Measurements from ENCODE around the gene CELF4.

Gene CELF4

GRCh38 chr18:37487400-37487867, 78.2 kb downstream of the CELF4 start:
- H3K36me3 ChIP-seq (ENCODE audit: control insufficient read depth, insufficient read depth, low read length), result no peaks in the 10 kb centered on the region
- no peak for TF ChIP-seq CTCF (IDR thresholded peaks at IDR 0.05)

DNA sequence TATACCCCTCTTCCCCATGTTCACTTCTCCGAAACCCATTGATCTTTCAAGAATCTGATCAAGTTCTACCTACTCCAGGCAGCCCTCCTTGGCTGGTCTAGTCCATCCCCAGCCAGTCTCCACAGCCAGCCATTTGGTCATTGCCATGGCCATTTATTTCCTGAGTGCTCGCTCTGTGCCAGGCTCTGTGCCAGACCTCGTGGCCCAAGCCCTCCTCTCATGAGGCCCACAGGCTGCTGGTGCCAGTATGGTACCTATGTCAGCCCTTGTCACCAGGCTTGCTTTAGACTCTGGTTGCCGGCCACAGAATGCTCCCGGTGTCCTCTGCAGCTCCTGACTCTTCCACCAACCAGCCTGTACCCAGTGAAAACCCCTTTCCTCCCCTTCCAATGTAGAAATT, 78.8 kb downstream of the CELF4 start:
- Histone ChIP-seq H3K27ac (no peak overlapping the region), H3K9me3 (ENCODE audit: control insufficient read depth, low read length) (no peaks in the 10 kb centered on the region), H3K79me2 (no peaks in the 10 kb centered on the region), H3K27me3 (ENCODE audit: control insufficient read depth, insufficient read depth, low read length) (peaks cover 5% of the 10 kb centered on the region), H3K36me3 (ENCODE audit: control insufficient read depth, insufficient read depth, low read length) (no peaks in the 10 kb centered on the region), H3K4me1 (peaks cover 4% of the 10 kb centered on the region), H2AFZ (no peak overlapping the region), H3K9ac (no peak overlapping the region), H3K4me3 (ENCODE audit: low read depth, low read length) (no peak overlapping the region), H3K4me2 (ENCODE audit: low read length) (no peak overlapping the region)
- TF ChIP-seq CTCF (IDR thresholded peaks at IDR 0.05), result no peak

More at GRCh38 chr18:37487400-37487867, 78.2 kb downstream of the CELF4 start:
- Histone ChIP-seq H2AFZ (no peak overlapping the region), H3K9me3 (ENCODE audit: control insufficient read depth, low read length) (no peaks in the 10 kb centered on the region), H3K27me3 (ENCODE audit: control insufficient read depth, insufficient read depth, low read length) (peaks cover 5% of the 10 kb centered on the region), H3K79me2 (no peaks in the 10 kb centered on the region), H3K9ac (no peak overlapping the region), H3K4me2 (ENCODE audit: low read length) (no peak overlapping the region), H3K4me3 (ENCODE audit: low read depth, low read length) (no peak overlapping the region), H3K27ac (no peak overlapping the region), H3K4me1 (peaks cover 4% of the 10 kb centered on the region)

DNA sequence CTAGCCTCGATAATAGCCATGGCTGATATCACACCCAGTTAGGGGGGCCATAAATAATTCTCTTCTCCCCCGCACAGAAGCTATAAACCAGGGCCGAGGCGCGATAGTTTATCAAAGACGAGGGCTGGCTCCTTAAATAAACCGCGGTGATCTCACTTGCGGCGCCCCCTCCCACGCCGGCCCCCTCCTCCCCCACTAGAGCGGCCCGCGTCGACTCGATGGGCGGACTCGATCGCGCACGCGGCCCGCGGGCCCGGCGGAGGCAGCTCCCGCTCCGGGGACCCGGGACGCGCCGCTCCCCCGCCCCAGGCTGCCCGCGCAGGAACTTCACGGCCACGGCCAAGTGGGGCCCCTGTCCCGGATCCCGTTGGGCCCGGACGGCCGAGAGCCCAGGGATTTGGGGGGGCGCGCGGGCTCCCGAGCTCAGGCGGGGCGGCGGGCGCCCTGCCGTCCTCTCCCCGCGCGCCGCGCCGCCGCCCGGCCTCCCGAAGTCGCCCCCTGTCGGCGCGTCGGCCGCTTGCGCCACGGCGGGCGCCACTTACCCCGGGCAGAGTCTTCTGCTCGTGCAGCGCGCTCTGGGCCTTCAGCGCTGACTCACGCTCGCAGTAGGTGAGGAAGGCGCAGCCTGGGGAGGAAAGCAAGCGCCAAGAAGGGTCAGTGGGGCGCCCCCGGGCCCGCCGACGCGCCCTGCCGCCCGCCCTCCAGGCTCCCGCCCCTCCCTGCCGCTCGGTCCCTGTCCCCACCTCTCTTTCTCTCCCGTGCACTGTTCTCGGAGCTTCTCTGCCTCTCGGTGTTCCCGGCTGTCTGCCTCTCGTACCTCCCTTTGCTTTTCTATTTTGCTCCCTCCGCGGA, 80.4 kb downstream of the CELF4 start:
- peak overlapping the region; percentile 57 for H2AFZ ChIP-seq
- H3K79me2 ChIP-seq, result no peaks in the 10 kb centered on the region
- TF ChIP-seq CTCF (IDR thresholded peaks at IDR 0.05), result peak; percentile 32
- H3K9ac ChIP-seq, result no peak overlapping the region
- no peaks in the 10 kb centered on the region for H3K9me3 ChIP-seq (ENCODE audit: control insufficient read depth, low read length)
- H3K4me3 ChIP-seq (ENCODE audit: low read depth, low read length), result no peak overlapping the region
- H3K36me3 ChIP-seq (ENCODE audit: control insufficient read depth, insufficient read depth, low read length), result no peaks in the 10 kb centered on the region
- H3K27ac ChIP-seq, result no peak overlapping the region
- peaks cover 4% of the 10 kb centered on the region for H3K4me1 ChIP-seq
- no peak overlapping the region for H3K4me2 ChIP-seq (ENCODE audit: low read length)
- peaks cover 5% of the 10 kb centered on the region for H3K27me3 ChIP-seq (ENCODE audit: control insufficient read depth, insufficient read depth, low read length)

DNA sequence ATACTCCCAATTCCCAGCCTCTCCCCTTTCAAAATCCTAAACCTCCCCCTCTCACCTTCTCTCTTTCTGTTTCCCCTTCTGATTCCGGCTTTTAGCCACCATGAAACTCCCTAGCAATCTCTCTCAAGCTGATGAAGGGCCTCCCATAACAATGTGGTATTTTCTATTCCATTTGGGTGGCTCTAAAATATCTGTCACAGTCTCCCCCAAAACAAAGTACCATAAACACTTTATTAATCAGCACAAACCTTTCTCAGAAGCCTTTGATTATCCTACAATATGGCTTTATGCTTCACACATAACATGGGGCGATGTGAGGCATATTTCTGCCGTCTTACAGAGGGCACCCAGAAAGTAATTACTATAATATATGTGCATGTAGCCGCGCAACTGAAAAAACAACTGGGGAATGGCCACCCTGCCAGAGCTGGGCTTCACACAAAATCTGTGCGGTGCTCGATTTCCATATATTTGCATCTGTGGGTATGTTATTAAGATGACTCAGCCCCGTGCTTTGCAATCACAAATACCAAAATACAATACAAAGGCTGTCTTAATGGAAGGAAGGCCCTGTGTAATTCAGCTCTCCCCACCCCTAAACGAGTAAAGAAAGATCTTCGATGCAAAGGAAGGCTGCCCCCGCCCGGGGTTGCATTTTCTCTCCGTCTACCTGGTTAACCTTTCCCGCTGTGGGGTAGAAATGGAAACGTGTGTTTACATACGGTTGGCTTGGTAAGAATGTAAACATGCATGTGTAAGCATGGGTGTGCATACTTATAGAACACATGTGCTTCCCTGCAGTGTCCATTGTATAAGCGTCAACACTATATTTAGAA, 81.4 kb downstream of the CELF4 start:
- Histone ChIP-seq H3K9ac (no peak overlapping the region), H3K4me3 (ENCODE audit: low read depth, low read length) (no peak overlapping the region), H3K36me3 (ENCODE audit: control insufficient read depth, insufficient read depth, low read length) (no peaks in the 10 kb centered on the region), H3K9me3 (ENCODE audit: control insufficient read depth, low read length) (no peaks in the 10 kb centered on the region), H3K79me2 (no peaks in the 10 kb centered on the region), H3K4me1 (peaks cover 4% of the 10 kb centered on the region), H3K27me3 (ENCODE audit: control insufficient read depth, insufficient read depth, low read length) (peaks cover 5% of the 10 kb centered on the region), H3K27ac (no peak overlapping the region), H3K4me2 (ENCODE audit: low read length) (no peak overlapping the region), H2AFZ (no peak overlapping the region)
- TF ChIP-seq CTCF (IDR thresholded peaks at IDR 0.05), result no peak
